Measurements from ENCODE around the gene RILP.

Gene RILP

DNA sequence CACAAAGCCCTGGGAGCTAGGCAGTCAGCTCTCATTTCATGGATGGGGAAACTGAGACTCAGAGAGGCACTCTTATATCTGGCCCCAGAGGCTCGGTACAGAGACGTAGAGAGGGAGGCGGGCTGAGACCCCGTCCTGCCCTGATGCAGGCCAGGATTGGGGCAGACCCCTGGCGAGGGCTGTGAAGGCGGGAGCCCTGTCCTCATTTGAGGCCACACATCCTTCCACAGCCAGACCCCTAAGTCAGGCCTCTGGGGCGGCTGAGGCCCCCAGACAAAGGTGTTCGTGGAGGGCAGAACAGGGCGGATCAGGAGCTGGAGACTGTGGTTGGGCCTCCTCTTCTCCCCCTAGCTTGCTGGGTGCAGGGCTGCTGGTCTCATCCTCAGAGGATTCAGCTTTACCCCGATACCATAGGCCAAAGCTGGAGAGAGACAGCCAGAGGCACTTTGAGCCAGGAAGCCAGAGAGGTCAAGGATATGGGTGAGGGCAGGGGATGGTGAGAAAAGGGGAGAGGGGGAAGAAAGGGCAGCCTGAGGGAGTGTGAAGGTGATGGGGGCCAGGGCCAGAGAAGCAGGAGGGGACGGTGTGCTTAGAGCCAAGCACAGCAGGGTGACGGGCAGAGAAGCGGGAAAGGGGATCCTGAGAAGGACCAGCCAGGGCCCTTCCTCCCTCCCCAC lies 3.3 kb downstream of the RILP start:
- no peak for DNase-seq

DNA sequence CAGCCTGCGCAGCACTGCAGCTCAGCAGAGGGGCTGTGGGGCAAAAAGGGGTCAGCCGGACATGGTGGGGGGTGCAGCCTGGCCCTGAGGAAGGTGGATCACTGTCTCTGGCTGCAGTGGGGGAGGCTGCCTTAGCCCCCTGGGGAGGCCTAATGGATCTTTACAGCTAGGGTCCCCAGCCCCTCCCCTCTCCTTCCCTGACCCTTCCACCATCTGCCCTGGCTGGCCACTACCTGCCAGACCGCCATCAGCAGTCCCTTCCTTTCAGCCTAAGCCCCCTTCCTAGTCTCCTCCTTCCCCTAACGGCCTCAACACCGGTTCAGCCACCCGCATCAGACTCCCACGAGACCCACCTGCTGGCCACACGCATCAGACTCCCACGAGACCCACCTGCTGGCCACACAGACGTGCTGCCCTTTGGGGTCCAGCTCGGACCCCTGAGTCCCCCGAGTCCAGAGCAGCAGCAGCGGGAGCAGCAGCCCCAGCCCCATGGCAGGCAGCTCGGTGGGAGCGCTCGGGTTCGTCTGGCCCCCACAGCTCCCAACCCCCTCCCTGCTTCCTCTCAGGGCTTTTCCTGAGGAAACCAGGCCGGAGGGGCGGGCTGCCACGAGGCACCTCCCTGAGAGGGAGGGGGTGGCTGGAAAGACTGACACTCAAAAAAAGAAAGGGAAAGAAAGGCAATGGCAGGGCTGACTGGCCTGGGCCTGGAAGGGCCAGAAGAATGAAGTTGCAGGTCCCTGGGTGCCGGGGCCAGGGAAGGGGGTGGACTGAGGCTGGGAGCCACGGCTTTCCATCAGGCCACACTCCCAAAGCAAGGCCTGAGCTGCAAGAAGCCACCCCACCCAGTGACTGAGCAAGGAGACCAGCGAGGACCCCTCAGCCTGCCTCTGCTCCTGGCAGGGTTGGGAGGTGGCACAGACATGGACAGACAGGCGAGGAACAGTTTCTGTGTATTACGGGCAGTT lies 4.2 kb downstream of the RILP start, which contains the start of gene SCARF1:
SCARF1 (minus strand) TSS at position 526 of the 965 bp plus-strand sequence; CDS start at position 491, 35 bp downstream.
- no peak for DNase-seq

DNA sequence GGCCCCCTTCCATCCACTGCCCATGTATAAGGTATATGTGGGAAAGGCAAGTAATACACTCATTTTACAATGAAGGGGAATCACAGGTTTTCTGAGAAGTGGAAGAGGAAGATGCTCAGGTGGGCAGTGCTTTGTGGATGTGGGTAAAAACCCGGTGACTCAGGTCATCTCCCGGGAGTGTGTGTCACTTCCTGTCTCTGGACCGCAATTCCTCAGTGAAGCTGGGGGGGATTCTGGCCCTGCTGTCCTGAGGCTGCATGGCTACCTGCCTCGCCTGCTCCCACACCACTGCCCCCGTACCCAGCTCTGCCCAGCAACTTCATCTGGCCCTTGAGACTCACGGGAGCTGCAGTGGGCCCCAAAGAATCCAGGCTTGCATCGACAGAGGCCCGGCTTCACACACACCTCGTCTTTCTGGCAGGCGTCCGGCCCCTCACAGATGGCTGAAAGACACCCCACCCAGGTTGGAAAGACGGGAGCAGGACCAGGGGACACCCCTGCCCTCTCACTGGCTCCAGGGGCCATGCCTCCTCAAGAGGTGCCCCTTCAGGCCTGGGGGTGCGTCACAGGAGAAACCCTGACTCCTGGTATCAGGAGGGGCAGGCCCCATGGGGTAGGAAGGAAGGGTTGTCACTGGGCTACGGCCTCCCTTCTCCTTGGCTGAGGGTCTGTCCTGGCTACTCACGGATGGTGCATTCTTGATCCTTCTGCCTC lies 5.0 kb downstream of the RILP start:
- no peak for DNase-seq

DNA sequence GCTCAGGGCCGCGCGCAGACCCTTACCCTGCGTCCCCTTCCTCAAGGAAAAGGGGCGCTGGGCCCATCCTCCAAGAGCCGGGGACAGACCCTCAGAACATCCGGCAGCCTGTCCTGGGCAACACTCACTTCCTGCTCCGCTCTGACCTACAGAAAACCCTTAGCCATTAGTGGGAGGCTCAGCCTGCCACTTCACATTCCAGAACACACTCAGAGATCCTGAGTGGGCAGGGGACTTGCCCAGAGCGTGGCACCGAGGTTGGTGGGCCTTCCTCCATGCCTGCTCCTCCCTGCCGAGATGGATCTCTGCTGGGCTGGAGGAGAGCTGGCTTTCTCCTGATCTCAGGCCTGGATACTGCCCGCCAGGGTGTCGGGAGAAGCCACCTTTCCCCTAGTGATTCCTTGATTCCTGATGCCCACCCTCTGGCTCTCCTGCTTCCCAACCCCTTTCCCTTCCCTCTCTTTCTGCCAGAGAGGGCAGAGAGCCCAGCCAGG lies 5.6 kb downstream of the RILP start:
- DNase-seq, result no peak

DNA sequence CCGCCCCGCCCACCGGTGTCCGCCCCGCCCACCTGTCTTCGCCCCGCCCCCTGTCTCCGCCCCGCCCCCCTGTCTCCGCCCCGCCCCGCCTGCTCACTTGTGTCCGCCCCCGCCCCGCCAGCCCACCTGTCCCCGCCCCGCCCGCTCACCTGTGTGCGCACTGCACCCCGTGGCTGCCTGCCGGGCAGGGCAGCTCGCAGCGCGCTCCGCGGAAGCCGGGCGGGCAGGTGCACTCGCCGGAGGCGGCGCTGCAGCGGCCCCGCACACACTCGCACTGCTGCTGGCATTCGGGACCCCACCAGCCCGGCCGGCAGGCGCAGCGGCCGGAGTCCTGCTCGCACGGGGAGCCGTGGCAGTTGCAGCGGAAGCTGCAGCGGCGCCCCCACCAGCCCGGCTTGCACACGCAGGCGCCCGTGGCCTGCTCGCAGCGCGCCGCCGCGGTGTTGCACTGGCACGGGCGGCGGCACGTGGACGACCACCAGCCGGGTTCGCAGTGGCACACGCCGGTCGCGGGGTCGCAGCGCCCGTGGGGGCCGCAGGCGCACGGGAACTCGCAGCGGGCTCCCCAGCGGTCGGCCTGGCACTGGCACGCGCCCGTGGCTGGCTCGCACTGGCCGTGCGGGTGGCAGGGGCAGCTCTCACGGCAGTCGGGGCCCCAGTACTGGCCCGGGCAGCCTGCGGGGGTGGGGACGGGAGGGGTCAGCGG lies 6.2 kb downstream of the RILP start:
- peak; percentile 90 for DNase-seq

DNA sequence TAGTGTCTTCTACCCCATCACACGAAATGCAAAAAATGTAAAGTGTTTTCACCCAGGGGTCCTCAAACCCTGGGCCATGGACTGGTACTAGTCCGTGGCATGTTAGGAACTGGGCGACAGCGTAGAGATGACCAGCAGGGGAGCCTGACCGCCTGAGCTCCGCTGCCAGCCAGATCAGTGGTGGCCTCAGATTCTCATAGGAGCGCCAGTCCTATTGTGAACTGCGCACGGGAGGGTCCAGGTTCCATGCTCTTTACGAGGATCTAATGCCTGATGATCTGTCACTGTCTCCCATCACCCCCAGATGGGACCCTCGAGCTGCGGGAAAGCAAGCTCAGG lies 8.6 kb downstream of the RILP start:
- no peak for DNase-seq

DNA sequence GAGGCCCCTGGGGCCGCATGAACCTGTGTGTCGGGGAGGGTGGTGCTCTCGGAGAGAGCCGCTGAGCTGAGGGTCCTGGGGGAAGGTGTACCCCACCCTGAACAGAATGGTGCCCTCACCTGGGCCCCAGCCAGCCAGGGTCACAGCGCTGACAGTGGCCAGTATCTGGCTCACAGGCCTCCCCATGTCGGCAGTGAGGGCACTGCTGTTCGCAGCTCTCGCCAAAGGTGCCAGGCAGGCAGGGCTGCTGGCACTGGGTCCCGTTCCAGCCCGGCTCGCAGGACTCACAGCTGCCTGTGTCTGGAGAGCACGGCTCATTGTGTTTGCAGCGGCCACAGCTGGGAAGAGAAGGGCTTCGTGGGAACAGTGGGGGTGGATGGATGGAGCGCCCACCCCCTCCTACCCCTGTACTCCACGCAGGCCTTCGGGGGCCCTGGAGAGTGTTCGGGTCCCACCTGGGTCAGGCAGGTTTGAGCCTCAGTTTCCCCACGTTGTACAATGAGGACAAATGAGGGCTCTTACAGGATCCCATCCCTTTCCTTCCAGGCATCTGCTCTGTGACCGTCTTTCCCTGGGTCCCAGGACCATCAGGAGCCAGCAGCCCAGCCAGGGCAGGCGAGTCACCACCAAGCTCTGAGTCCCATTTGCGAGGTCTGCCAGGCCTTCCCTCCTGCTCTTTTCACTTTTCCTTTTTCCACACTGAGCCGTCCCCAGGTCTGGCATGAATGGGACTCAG lies 9.2 kb downstream of the RILP start:
- DNase-seq, result no peak

DNA sequence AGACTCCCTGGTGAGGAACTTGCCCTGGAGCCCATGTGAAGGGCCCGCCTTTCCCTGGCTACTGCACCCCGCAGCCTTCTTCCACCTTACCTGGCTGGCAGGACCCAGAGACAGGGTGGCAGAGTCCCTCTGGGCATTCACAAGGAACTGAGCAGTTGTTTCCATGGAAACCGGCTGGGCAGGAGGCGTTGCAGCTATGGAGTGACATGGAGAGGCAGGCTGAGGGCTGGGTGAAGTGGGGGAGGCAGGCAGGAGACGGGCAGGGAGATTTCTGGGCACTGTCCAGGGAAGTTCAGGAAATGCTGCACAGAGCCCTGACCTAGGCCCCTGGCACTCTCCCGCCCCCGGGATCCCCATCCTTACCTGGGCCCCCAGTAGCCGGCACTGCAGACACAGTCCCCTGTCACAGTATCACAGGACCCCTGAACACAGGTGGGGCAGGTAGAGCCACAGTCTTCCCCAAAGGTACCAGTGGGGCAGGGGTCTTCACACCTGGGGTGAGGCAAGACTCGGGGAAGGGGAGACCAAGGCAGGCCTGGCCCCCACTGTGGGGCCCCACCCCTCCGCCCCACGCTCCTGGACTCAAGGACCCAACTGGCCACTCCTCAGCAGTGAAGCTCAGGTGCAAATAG lies 10.0 kb downstream of the RILP start:
- peak; percentile 21 for DNase-seq

DNA sequence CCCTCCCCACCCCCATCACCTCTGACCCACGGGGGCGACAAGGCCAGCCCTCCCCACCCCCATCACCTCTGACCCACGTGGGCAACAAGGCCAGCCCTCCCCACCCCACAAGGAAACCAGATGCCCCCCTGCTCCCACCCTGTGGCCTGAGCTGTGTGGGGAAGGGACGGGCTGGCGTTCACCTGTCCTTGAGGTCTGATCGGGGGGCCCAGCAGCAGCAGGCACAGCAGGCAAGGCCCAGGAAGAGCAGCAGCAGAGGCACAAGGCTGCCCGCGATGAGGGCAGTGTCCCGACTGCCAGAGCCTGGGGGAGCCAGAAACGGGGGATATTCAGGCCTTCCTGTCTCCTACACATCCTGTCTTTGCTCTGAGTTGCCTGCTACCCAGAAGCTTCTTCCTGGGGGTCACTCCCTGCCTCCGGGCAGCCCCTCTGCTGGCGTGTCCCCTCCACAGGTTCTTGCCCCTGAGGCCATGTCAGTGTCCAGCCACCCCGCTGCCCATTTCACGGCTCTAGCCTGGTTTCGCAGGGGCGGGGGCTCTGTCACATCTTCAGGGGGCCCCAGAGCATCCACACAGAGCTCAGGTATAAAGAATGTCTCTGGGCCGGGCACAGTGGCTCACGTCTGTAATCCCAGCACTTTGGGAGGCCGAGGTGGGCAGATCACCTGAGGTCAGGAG lies 10.9 kb downstream of the RILP start:
- DNase-seq, result no peak

DNA sequence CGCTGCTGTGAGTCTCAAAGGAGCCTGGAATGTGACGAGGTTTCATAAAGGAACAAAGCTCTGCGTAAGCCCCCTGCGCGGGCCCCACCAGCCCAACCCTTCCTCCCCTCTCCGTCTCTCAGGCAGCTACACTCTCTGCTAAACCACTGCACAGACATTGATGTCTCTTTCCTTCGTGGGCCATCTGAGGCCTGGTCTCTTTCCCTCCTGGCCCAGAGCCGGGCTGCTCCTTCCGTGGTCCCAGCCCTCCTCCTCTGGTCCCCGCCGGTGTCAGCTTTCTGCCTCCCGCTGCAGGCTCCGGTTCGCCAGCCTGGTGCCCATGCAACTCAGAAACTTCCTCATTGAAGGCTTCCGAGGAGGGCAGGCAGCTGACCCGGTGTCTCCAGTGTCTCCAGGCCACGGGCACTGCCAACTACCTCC lies 11.5 kb downstream of the RILP start:
- DNase-seq, result no peak

DNA sequence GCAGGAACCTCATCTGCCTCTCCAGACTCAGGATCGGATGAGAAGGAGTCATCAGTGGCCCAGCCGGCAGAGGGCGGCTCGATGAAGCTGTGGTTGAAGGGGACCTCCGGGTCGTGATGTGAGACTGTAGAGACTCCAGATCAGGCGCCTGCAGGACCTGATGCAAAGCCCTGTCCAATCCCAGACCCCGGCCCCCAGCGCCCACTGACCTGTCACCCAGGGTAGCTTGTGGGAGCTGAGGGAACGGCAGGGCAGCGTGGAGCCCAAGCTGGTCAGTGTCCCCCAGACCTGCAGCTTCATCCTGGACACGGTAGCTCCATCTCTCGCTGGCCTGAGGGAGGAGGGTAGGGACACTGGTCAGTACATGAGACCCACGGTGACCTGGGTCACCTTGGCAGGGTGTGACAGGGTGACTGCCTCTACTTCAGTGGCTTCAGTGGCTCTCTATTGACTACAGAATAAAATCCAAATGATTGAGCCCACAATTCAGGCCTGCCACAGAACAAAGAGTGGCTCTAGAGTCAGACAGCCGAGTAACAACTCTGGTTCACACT lies 12.9 kb downstream of the RILP start:
- no peak for DNase-seq

DNA sequence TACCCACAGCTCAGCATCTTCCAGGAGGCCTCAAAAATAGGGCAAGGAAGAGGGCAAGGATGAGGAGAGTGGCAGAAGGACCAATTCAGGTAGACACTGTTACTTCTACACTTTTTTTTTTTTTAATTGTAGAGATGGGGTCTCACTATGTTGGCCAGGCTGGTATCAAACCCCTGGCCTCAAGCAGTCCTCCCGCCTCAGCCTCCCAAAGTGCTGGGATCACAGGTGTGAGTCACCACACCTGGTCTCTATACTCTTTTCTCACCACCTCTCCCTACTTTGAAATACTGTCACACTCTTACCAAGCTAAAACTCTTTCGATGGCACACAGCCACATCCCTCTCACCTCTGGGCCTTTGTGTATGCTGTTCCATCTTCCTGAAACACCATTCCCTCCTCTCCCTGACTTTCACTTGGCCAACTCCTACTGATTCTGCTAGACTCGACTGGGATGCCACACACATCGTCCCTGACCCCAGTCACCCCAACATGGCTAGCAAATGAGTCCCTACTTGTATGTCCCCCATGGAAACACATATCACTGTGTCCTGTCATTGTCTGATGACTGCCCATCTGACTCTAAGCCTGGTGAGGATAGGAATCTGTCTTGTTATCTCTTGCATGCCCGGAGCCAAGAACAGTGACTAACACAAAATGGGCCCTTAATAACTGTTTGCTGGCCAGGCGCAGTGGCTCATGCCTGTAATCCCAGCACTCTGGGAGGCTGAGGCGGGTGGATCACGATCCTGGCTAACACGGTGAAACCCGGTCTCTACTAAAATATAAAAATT lies 13.8 kb downstream of the RILP start:
- DNase-seq, result no peak

DNA sequence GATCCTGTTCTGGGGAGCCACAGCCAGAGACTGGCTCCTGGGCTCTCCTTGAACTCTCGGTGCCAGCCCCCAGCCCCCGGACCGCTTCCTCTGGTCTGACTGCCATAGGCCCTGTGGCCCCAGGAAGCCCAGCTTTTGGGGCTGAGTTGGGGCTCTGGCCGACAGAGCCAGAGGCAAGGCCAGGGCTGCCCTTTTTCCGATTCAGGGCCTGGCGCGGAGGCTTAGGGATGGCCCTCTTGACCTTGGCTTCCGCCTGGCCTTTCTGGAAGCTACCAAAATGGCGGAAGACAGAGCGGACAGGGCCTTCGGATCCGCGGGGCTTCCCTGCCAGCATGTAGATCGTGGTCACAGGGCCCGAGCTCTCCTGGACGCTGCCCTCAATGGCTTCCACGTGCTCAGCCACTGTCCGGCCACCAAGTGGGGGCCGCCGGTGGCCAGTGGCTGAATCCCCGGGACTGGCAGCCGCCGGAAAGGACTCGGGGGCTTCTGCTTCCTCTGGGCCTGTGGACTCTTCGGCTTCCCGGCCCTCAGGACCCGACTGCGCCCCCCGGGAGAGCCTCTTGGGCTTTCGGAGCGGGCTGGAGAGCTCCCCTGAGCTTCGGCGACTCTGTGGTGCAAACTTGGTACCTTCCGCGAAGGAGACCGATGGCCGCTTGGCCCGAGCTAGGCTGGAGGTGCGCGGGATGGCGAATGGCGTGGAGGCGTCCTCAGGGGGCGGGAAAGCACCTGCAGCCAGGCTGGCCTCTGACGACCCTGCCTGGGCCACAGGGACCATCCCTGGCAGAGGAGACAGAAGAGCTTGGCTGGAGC lies 14.6 kb downstream of the RILP start:
- DNase-seq, result no peak

DNA sequence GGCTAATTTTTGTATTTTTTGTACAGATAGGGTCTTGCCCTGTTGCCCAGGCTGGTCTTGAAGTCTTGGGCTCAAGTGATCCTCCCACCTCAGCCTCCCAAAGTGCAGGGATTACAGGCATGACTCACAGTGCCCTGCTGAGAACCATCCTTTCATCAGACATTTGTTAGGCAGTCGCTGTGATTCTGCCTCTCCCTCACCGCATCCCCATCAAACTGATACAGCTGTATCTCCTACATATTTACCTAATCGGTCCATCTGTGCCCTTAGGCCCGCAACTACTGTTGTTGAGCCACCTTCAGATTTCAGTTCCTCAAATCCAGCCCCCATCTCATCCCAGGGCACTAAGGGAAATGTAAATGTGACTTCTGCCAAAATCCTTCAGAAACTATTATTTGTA lies 19.0 kb downstream of the RILP start:
- no peak for DNase-seq

DNA sequence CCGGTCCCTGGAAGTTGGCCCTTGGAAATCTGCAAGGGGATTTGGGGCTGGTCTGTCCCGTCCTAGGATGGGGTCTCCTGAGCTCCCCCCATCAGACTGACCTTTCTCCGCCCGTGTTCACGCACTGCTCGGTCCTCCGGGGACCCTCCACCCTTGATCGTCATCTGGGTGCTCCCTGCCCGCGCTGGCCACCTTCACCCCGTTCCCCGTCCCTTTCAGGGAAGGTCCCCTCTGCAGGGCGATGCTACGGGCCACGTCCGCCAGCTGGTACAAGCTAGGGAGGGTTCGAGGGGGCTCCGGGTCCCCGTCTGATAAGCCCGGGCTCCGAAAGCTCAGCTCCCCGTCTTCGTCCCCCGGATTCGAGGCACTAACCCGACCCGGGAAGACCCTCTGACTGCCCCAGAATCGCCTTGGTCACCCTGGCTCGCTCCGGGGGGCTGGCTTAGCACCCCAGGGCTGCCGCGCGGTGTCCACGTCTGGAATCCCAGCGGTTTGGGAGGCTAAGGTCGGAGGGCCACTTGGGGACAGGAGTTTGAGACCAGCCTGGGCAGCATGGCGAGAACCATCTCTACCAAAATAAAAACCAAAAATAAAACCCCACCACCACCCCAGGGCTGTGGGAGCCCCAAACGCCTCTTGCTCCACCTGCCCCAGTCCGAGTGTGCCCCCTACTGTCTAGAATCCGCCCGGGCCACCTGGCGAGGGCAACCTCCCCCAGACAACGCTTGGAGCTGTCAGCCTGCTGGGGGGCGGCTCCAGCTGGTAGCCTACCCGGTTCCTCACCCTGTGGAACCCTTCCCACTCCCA lies 20.0 kb downstream of the RILP start:
- DNase-seq, result peak; percentile 34

DNA sequence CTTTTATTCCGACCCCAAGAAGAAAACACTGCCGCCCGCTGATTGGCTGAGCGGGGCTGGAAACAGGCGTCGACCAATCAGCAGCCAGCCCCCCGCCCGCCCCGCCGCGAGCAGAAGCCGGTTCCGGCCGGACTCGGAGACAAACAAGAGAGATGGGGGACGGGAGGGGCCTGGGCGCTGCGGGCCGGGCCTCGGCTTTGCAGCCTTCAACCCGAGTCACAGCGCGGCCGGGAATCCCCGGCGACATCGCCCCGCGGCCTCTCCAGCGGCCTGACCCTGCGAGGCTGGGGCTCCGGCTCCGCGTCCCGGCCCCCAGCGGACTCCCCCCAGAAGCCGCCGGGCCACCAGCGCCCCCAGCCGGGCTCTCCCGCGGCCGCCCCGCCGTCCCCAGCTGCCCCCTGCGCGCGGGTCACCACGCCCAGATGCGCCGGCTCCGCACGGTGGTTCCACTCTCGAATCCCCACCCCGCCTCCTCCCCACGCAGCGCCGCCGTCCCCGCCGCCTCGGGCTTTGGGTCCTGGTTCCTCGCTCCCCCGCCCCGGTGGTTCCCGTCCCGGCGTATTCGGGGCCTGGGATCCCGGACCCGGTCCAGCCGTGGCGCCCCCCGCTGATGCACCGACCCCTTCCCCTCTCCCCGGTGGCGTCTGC lies 20.7 kb downstream of the RILP start:
- peak; percentile 97 for DNase-seq

Data from NCI-H146 (cell line).